ENCODE results near the gene FNDC1.
A peak's percentile ranks its signal among the peaks of the same experiment; 100 is the strongest.

FNDC1 gene

DNA sequence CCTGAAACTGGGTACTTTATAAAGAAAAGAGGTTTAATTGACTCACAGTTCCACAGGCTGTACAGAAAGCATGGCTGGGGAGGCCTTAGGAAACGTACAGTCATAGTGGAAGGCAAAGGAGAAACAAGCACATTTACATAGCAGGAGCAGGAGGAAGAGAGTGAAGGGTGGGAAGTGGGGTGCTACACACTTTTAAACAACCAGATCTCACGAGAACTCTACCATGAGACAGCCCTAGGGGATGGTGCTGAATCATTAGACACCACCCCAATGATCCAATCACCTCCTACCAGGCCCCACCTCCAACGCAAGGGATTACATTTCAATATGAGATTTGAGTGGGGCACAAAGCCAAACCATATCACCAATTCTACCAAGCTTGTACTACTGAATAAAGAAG lies 7.4 kb upstream of the FNDC1 start:
- no peak for DNase-seq (ENCODE audit: low read depth)

DNA sequence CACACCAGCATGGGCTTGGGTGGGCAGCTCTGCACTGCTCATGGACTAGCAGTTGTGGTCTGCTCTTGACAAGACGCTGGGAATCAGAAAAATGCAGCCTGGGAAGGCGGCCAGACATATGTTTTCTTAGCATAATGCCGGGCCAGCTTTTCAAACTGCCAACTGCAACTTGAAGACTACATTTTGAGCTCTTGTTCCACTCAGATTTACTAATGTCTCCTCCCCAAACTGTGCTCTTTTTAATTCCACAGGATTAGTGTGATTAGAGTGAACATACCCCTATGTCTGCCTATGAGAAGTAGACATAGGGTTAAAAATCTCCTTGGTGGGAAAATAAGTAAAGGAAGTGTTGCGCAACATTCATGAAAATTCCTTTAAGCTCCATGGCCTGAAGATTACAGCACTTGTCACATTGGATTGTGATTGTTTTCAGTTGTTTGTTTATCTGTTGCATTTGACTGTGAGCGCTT lies 5.3 kb upstream of the FNDC1 start:
- no peak for DNase-seq (ENCODE audit: low read depth)

DNA sequence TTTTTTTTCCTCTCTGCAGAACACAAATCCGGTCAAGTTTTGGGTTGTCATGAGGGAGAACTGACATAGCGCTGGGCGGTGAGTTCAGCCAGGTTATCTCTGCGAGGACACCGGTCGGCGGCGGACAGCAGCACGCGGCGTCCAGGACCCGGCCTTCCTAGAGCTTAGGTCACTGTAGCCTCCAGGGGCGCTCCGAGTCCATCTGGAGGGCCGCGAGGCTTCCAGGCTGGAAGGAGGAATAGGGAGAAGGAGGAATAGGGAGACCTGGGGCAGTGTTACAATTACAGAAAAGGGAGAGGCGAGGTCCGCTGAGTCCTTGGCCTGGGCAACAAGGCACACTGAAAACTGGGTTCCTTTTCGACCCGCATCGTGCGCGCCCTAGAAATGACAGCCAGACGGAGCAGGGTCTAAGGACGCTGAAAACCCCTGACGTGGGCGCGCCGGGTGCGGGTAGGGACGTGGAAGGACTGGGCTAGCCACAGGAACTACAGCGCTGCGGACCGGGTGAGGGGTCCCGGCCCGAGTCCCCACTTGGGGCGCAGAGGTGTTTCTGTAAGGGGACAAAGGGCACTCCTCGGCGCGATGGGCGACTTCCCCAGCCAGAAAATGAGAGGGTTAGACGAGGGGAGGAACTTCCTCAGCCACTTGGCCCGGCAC lies 536 bp upstream of the FNDC1 start:
- no peak for DNase-seq (ENCODE audit: low read depth)

DNA sequence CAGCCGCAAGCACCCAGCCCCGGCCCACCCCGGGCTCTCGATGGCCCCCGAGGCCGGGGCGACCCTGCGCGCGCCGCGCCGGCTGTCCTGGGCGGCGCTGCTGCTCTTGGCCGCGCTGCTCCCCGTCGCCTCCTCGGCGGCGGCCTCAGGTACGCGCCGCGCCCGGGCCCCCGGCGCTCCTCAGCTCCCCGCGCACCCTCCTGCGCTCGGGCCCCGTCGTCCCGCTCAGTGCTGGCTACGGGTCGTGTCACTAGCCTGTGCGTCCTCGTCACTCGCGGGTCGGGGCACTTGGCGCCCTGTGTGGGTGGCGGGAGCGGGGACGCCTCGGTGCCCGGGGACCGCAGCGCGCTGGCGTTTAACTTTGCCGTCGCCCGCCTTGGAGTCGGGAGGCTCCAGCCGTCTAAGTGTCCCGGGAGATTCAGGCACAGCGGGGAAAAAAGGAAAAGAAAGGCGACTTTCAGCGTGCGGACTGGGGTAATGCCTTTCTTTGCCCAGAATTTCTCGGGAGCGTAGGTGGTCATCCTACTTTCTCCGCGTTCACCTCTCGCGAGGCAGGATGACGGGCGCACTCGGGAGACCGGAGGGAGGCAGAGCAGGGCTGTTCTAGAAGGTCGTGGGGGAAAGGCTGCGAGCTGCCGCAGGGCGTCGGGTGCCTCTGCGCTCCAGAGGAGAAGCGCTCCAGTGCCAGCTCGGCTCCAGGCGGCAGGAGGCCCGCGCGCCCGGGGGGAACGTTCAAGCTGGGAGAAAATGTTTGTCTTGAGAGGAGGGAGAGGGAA lies 545 bp downstream of the FNDC1 start:
- no peak for DNase-seq (ENCODE audit: low read depth)

DNA sequence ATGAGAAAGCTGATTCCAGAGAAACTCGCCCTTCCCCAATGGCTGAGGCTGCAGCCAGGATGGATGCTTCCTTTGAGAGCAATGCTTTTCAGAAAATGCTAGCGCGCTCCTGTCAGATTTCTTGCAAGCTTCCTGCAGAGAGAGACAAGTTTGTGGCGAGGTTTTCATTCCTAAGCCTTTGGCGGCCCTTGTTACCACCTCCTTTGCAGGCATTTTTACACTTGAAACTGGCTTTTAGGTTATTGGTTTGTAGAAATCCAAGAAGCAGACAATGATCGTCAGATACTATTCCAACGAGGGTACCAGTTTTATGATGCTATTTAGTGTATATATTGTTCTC lies 1.1 kb downstream of the FNDC1 start:
- DNase-seq (ENCODE audit: low read depth), result no peak

DNA sequence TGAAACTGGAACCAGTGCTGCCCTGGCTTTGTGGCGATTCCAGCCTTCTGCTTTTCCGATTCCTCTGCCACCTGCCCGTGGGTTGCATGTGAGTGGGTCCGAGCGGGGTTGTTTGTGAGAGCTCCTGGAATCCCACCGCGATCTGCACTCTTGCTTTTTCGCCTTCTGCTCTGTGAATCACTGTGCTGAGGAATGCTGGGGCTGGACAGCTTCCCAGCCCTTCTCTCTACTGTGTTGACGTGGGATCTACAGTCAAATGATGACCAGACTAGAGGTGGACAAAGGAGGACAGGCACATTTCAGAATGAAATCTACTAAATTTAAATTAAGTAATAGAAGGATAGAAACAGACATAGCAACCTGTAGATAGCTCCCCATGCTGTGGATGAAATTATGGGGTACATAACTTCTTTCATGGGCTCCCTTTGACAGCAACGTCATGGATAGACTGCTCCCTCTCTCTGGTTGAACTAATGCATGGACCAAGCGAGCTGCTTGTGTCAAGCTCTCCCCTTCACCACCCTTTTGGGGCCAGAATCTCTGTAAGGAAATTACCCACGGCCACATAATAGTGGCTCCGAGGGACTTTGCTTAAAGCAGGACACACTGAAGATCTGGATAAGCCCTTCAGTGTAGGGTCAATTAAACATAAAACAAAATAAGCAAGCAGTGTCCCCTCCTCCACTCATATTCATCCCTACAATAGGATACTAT lies 2.0 kb downstream of the FNDC1 start:
- DNase-seq (ENCODE audit: low read depth), result no peak

DNA sequence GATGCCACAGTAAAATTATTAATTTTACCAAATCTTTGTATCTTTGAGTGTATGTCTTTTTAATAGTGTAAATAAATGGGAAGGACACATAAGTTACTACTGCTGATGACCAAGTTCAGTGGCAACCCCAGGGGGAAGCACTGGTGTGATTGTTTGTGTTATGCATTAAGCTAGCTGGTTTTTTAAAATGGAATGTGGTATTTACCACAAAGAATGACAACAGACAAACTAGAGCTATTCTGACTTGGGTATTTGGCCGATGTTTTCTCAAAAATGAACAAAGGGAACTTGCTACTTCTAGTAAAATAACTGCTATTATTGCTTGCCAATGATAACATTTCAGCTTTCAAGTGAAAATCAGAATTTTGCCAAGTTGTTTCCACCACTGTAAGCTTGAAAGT lies 2.9 kb downstream of the FNDC1 start:
- no peak for DNase-seq (ENCODE audit: low read depth)

DNA sequence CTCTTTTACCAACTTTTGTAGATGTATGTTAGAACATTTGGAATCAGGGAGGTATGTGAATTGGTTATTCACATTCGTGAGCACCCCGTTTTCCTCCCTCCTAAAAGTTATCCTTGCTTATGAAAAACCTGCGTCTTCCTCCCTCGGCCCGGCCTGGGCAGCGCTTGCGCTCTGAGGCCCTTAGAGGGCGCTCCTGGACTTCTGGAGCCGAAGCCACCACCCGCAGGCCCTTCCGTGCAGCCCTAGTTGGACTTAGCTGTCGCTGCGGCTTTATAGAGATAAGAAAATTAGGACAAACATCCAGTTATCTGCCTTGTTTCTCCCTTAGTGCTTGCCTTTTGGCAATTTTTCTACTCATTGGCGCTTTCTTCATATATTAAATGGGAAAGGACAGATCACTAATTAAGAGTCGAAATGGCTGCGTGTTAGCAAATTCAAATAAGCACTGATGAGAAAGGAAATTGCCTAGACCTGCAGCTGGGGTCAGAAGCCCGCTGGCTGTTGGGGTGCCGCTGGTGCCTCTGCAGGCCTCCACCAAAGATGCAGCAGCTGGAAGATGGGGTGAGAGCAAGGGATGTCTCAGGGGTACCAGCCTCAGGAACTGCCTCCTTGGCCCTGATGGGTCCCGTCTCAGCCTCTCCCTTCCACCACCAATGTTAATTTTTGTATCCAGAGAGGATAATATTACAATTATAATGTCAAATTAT lies 5.2 kb downstream of the FNDC1 start:
- DNase-seq (ENCODE audit: low read depth), result peak; percentile 31

DNA sequence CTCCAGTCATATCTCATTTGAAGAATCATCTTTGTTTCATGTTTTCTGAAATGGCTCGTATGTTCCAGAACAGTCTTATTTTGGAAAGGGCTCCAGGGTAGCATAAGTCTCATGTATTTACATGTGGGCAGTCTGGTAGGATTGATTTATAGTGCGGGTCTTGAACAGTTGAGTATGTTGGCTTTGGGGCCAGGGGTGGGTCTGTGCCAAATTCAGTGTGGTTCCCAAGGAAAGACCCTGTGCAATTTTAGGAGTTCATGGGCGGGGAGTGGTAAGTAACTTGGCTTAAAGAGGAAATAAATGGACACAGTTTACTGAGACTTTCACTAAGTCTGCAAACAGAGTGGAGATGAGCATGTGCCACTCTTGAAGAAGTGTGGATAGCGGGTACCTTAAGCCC lies 7.7 kb downstream of the FNDC1 start:
- DNase-seq (ENCODE audit: low read depth), result no peak

DNA sequence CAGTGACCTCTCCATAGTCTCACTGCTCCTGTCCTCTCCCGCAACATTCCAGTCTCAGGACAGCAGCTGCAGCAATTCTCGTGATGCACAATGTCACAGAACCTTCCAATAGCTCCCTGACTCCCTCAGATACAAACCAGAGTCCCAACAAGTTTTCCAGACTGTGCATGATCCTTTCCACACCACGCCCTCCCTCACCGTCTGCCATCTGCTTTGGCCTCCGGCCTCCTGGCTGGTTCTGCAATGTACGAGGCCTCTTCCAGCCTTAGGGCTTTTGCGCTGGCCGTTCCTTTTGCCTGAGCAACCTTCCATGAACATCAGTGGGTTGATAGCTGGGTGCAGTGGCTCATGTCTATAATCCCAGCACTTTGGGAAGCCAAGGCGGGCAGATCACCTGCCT lies 9.6 kb downstream of the FNDC1 start:
- no peak for DNase-seq (ENCODE audit: low read depth)

DNA sequence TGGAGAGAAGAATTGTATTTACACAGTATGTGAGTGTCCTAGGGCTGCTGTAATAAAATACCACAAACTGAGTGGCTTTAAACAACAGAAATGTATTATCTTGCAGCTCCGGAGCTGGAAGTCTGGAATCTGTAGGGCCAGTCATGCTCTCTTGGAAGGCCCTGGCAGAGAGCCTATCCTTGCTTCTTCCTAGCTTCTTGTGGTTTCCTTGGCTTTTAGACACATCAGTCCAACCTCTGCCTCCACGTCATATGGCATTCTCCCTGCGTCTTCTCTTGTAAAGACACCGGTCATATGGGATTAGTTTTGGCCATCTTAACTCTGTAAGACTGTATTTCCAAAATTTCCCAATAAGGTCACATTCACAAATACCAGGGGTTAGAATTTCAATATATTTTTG lies 10.8 kb downstream of the FNDC1 start:
- DNase-seq (ENCODE audit: low read depth), result no peak

DNA sequence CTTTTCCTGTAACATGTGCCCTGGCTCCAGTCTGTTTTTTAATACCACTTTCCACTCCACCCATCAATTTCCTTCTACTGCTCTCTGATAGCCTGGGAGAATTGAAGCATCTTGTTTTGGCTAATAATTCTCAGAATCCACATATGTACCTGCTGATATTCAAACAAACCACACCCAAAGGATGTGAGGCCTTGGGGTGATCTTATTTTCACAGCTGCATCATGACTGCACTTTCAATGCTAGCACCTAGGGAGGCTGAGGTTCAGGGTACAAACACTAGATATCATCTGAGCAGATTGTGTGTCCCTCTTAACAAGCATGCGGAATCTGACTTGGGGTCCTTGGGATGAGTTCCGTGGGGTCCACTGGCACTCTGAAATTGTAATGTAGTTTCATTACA lies 12.7 kb downstream of the FNDC1 start:
- no peak for DNase-seq (ENCODE audit: low read depth)

DNA sequence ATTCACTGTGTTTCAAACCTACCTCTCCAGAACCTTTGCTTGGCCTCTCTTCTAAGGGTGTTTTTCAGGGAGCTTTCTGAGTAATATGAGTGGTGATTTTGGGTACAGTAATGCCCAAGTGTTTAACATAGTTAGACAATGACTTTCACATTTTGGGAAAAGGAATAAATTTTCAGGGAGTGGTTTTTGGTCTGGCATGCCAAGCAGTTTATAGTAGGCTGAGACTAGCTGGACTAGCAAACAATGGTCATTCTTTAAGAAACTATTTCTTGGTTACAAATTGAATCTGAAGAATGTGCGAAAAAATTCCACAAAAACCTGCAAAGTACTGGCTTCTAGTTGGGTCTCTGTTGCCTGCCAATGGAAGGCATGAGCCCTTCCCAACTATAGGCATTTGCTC lies 15.4 kb downstream of the FNDC1 start:
- no peak for DNase-seq (ENCODE audit: low read depth)

DNA sequence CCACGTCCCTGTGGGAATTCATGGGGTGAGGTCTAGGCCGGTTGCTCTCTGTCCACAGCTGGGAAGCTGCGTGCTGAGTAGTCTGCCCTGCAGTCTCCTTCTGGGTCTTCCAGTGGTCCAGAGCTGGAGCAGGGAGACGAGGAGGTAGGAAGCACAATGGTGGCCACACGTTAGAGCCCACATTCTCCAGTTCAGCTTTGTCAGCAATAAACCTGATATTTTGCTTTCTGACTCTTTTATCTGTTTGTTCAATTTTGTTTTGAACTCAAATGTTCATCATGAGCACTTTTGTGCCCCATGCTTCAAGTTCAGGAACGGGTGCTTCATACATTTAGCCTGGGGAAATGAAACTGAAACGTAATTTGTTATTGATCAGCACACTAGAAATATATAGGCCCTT lies 21.3 kb downstream of the FNDC1 start:
- DNase-seq (ENCODE audit: low read depth), result no peak

DNA sequence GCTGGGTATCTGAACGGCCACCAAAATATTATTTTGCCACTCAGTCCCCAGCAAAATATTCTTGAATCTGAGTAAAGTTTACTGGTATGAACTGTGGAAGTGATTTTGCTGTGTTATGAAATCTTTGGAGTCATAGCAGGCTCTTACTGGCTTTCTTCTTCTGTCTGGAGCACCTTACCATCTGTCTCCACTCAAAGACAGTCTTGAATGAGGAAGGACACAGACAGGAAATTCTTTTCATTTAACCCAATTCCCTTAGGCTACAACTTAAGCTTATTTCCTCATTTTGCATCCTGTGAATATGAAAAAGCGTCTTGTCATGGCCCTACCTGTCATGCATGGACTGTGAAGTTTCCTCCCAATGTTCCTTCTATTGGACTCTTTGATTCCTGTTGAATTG lies 24.7 kb downstream of the FNDC1 start:
- DNase-seq (ENCODE audit: low read depth), result no peak

DNA sequence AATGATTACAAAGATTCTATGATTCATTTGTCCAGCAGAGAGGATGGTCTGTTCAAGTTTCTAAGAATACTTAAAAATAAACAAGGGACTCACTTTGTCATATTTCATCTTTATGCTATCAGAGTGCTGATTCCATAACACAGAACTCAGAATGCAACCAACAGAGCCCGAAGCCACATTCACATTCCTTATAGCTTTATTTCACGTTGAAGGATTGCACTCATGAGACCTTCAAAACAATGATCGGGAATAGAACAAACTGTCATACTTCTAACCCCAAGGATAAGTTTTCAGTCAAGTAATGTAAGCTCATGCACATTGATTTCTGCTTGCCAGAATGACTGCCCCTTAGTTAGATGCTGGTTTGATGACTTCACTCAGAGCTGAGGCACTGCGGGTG lies 25.2 kb downstream of the FNDC1 start:
- no peak for DNase-seq (ENCODE audit: low read depth)

DNA sequence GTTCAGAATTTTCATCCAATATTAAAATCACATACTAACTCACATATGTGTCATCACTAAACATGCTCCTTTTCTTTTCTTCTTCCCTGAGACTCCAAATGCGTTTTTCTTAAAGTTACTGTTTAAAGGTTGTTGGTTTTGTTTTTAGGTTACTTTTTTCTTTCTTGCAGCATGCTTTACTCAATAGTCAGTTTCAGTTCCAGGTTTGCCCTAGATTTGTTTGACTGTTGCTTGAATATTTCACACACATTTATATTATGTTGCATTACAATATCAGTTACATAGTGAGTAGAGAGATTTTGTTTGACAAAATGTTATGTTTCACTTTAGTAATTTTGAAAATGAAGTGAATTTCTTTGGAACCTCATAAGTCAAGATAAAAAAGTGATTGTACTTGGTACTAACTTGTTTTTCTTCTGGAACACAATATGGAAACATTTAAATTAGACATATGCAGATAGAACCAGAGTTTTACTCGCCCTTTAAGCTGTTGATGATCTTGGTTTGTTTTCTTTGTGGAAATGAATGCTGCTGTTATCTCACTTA lies 27.3 kb downstream of the FNDC1 start:
- no peak for DNase-seq (ENCODE audit: low read depth)

DNA sequence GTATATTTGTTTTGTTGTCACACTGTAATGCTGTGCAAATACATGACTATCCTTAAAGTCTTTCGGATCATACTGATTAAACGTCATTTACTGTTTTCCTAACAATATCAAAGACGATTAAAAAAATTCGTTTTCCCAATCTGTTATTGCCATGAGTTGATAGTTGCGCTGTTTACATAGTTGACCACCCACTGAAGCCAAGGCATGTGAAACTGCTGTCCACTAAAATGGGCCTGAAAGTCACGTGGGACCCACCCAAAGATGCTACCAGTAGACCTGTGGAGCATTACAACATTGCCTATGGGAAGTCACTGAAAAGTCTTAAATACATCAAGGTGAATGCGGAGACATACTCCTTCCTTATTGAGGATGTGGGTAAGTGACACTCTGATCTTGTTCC lies 28.1 kb downstream of the FNDC1 start:
- no peak for DNase-seq (ENCODE audit: low read depth)

DNA sequence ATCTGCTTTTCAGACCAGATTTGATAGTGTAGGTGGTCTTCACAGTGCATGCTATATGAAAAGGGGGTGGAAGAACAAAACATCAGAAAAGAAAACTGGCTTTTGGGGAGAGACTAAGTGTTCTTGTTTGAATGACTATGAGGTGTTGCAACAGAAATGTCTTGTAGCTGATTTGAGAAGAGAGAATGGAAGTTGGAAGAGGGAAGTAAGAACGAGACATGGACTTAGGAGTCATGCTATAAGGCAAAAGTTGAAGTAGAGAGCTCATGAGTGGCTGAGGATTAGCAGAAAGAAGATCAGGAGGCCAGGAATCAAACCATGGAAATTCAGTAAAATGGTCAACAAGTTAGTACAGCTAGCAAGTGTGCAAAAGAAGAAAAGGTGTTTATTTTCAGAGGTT lies 32.1 kb downstream of the FNDC1 start:
- DNase-seq (ENCODE audit: low read depth), result no peak

DNA sequence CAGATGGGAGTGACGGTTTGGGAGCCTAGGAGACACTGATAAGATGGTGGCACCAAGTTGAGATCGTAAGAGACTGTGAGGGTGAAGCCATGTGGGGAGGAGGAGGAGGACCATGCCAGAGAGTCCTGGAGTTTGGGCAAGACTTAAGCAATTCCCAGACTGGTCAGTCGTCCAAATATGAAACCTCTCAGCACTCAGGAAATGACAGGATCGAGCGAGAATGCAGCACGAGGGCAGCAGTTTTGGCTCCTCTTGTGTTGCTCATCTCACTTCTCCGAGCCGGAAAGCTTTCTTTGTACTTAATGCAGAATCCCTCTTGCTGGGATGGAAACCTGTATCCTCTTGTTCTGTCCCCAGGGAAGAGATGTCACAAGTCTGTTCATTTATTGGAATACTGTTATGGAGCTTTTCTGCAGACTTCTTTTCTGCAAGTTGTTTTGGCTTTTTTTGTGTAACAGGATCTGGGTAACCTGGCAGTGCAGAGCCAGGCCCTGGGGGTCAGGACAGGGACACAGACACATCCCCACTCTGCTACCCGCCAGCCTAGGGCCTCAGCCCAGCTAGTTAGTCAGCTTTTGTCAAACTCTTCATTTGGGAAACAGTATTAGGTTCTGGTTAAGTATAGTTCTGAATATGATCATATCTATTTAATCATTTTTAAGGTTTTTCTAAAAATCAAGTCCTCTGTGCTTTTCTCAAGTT lies 34.3 kb downstream of the FNDC1 start:
- no peak for DNase-seq (ENCODE audit: low read depth)

DNA sequence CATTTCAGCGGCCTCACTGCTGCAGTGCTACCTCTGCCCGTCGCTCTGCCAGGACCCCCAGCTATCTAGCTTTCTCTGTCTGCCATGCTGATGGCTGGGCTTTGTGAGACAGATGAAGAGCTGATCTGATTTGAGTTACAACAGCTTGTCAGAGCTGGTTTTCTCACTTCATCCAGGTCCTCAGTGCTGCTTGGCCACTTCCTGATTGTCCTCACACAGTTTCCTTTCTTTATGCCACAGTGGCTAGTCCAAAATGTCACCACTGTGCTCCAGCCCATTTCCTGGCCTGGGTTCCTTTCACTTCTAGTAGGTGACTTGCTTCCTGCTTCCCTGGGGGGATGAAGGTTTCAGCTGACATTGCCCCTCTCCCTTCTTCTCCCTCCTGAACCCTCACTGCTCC lies 35.4 kb downstream of the FNDC1 start:
- no peak for DNase-seq (ENCODE audit: low read depth)

DNA sequence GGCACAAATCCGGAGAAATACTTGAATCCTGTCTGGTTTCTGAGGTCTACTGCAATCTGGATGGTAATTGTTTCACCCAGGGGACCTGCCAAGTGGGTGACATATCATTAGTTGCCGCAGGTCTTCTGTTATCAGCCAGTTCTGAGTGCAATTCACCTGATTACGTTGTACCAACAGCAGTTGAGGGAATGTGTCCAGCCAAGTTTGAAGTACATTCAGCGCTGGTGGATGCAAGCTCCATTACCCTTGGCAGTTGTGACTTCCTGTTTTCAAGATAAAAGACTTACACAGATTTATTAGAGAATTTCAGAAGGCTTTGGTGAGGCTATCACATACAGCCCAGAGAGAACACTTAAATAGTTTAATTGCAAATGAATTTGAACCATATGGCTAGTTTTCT lies 42.8 kb downstream of the FNDC1 start:
- DNase-seq (ENCODE audit: low read depth), result no peak

Measured in stimulated activated CD8-positive, alpha-beta memory T cell treated with anti-CD3 and anti-CD28 coated beads, Interleukin-12 subunit alpha, Interleukin-12 subunit beta, amount 100 ng/mL, for 1 hour (primary cell).